RWPE2 (cell line): ENCODE measurements around the gene SDR42E2.
"Not testable (repeated sequence)": the region's sequence is repeated elsewhere in the genome, so short reads cannot be mapped to it uniquely, and the experiment has no call there.

Experiments used
- ATAC-seq: fragments of 200-7000 bp; cut with Tn5 transposase; 3 replicates; pipeline ENCODE4 v1.9.1; 2021; ENCODE audit warnings: low read depth
- DNase-seq: peaks from one replicate; pipeline ENCODE4 v3.0.0-alpha.2; 2020; ENCODE audit warnings: low spot score
- H3K27ac ChIP-seq: fragments of 450-650 bp; 2 replicates; pipeline ENCODE4 v1.5.1; 2017; ENCODE audit warnings: mild to moderate bottlenecking; ENCODE audit not compliant: poor library complexity, severe bottlenecking
- H3K27me3 ChIP-seq: fragments of 250-450 bp; sonication (Bioruptor Pico); 2 replicates; pipeline ENCODE4 v1.5.1; 2021; ENCODE audit warnings: mild to moderate bottlenecking, moderate library complexity; ENCODE audit not compliant: insufficient read depth, poor library complexity, severe bottlenecking
- H3K36me3 ChIP-seq: fragments of 250-450 bp; sonication (Bioruptor Pico); 2 replicates; pipeline ENCODE4 v1.5.1; 2020; ENCODE audit warnings: low read depth, mild to moderate bottlenecking, moderate library complexity
- H3K4me1 ChIP-seq: fragments of 250-450 bp; sonication (Bioruptor Pico); 2 replicates; pipeline ENCODE4 v1.5.1; 2021; ENCODE audit warnings: mild to moderate bottlenecking, moderate library complexity; ENCODE audit not compliant: insufficient read depth, poor library complexity, severe bottlenecking
- H3K4me3 ChIP-seq: fragments of 250-450 bp; sonication (Bioruptor Pico); 2 replicates; pipeline ENCODE4 v1.5.1; 2021; ENCODE audit warnings: mild to moderate bottlenecking, moderate library complexity; ENCODE audit not compliant: severe bottlenecking
- H3K9me3 ChIP-seq: fragments of 250-450 bp; sonication (Bioruptor Pico); 2 replicates; pipeline ENCODE4 v1.5.1; 2021; ENCODE audit warnings: mild to moderate bottlenecking, moderate library complexity; ENCODE audit not compliant: severe bottlenecking
- CTCF ChIP-seq: fragments of 450-650 bp; IDR thresholded peaks from one replicate; pipeline ENCODE4 v1.5.1; 2017; ENCODE audit warnings: mild to moderate bottlenecking, moderate library complexity; ENCODE audit not compliant: poor library complexity, severe bottlenecking

Gene SDR42E2

GRCh38 chr16:22194707-22195444 is 32.6 kb downstream of the SDR42E2 start:
- Histone ChIP-seq H3K27ac (no peak overlapping the region), H3K27me3 (no peaks in the 10 kb centered on the region), H3K9me3 (no peaks in the 10 kb centered on the region), H3K4me3 (no peak overlapping the region), H3K36me3 (no peaks in the 10 kb centered on the region), H3K4me1 (peaks cover 19% of the 10 kb centered on the region)
- DNase-seq: no peak
- TF ChIP-seq CTCF: no peak
- no peak for ATAC-seq

DNA sequence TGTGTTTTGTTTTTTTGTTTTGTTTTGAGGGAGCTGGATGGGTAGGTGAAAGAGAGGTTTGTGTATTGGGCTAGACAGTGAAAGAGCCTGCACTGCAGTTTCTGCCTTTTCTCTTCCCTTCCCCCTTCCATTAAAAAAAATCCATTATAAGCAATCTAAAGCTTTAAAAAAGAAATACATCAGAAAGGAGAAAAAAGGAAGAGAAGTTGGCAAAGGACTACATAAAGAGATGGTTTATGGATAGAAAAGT is 33.1 kb downstream of the SDR42E2 start:
- H3K36me3 ChIP-seq: no peaks in the 10 kb centered on the region
- TF ChIP-seq CTCF: no peak
- H3K4me3 ChIP-seq: no peak overlapping the region
- H3K27me3 ChIP-seq: no peaks in the 10 kb centered on the region
- H3K4me1 ChIP-seq: peaks cover 19% of the 10 kb centered on the region
- H3K9me3 ChIP-seq: no peaks in the 10 kb centered on the region
- no peak for ATAC-seq
- no peak overlapping the region for H3K27ac ChIP-seq
- DNase-seq: no peak

DNA sequence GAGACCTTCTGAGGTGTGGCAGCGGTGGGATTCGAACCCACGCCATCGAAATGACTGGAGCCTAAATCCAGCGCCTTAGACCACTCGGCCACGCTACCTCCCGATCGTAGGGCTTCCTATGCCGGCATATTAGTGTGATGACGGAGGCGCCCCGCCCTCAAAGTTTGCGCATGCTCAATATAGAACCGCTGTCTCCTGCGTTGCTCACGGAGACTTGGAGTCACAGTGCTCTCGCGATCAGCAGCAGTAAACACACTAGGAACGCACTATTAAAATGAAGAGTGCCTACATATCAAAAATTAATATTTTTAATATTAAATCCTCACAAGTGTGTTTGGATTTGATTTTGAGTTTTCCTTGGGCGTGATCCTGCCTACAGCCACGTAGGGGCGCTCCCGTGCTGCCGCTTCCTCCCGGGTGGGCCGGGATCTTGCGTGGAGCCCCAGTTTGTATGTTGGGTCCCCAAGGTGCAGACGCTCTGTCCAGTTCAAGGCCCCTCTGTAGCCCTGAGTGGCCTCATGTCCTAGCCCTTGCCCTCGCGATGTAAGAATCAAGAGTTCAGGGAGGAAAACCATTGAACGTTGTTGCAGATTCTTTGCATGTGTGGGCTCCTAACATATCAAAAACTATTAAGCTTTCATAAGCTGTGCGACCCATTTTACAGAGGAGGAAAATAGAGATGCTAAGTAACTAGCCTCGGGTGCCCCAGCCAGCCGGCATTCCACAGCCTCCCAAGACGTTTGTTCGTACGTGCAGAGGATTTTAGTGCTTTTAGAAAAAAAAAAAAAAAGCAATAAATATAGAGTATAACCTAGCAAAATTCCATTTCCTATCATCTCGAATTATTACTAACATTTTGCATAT is 33.6 kb downstream of the SDR42E2 start:
- Histone ChIP-seq H3K36me3 (no peaks in the 10 kb centered on the region), H3K9me3 (no peaks in the 10 kb centered on the region), H3K27me3 (no peaks in the 10 kb centered on the region), H3K4me1 (peaks cover 19% of the 10 kb centered on the region), H3K27ac (no peak overlapping the region), H3K4me3 (peak overlapping the region; percentile 53)
- DNase-seq: no peak
- ATAC-seq: peak; percentile 32
- peak; percentile 95 for TF ChIP-seq CTCF

DNA sequence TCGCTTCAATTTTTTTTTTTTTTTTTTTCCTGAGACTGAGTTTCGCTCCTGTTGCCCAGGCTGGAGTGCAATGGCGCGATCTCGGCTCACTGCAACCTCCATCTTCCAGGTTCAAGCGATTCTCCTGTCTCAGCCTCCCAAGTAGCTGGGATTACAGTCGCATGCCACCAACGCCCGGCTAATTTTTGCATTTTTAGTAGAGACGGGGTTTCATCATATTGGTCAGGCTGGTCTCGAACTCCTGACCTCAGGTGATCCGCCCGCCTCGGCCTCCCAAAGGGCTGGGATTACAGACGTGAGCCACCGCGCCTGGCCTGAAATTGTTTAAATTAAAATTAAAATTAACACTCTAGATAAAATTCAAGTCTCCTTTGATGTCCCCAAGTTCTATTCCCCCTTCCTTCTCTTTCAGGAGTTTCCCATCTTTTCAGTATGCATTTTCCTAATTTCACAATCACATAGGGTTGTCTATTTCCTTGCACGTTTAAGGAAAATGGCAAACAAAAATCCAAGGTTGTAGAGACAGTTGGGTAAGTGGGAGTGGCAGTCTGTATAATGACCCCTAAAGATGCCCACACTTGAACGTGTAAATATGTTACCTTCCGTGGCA is 34.4 kb downstream of the SDR42E2 start:
- not testable (repeated sequence) for DNase-seq, H3K36me3 ChIP-seq, H3K4me3 ChIP-seq, H3K9me3 ChIP-seq, H3K27ac ChIP-seq, H3K27me3 ChIP-seq, ATAC-seq
- peaks cover 19% of the 10 kb centered on the region for H3K4me1 ChIP-seq

DNA sequence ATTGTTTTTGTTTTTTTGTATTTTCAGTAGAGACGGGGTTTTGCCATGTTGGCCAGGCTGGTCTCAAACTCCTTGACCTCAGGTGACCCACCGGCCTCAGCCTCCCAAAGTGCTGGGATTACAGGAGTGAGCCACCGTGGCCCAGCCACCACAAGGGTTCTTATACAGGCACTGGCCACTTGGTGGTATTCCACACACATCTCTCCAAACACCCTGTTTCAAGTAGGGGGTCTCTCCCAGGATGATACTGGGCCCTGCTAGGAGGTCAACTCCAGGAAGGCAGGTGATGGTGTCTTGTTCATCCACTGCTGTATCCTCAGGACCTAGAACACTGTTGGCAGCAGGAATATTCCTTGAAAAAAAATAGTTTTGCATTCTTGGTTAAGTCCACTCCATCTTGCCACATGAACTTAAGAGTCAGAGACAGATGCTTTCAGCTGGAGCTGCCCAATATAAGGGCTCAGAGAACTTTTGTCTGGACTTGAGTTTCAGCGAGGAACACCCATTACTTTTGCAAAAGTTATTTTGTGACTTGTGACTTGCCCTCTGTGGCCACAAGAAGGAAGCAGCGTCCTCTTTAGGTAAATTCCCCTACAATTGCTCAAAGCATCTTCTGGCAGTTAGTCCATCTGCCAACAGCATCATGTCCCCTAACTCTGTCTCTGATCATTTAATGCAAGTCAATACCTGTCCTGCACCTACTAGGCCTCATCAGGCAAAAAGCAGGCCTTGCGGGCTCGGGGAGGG is 36.4 kb downstream of the SDR42E2 start:
- DNase-seq: no peak
- peaks cover 10% of the 10 kb centered on the region for H3K4me1 ChIP-seq

More for the DNA sequence above, 36.4 kb downstream of the SDR42E2 start:
- Histone ChIP-seq H3K9me3 (no peaks in the 10 kb centered on the region), H3K4me3 (no peak overlapping the region), H3K27ac (peak overlapping the region; percentile 57), H3K36me3 (no peaks in the 10 kb centered on the region), H3K27me3 (no peaks in the 10 kb centered on the region)
- ATAC-seq: no peak
- peak; percentile 13 for TF ChIP-seq CTCF
